ENCODE measurements around the gene PARP6.

PARP6 gene

DNA sequence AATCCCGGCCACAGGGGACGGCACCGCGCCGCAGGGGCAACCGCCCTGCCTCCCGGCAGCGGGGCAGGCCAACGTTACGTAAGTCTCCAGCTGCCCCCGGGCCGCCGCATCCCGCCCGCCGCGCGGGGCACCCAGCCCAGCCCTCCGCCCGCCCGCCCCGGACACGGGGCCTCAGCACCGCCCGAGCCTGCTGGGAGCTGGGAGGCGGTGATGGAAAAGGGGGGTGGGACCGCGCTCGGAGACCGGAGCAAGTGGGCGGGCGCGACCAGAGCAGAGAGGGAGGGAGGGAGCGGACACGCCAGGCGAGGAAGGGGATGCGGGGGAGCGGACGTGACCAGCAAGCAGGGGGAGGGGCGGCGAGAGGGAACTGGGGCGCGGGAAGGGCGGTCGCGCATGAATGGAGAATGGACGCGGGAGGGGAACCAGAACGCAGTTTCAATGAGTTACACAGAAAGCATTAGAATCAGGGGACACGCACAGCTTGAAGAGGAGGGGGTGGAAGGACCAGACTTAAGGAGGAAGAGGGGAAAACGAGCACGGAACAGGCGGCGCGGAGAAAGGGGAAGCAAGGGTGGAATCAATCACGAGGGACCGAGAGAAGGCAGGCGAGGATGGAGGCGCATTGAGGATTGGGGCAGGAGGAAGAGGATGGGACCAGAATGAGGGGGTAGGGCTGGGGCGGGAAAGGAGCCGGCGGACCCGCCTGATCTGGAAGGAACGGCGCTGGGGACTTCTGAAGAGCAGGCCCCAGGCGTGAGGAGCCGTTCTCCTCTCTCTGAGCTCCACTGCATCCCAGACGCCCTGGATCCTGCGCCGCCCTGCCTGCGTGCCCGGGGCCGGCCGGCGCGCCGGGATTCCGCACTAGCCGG, 41.9 kb downstream of the PARP6 start:
- peak; percentile 93 for DNase-seq

DNA sequence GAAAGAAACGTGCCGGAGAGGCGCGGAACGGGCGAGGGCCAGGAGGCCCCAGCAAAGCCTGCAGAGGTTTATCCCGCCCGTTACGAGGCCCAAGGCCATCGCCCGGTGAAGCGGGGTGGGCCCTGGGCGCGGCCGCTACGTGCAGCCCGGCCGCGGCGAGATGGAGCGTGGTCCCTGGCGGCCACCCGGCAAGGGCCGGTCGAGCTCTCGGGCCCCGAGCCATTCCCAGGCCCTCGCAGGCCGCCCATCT, 42.5 kb downstream of the PARP6 start:
- DNase-seq = no peak

DNA sequence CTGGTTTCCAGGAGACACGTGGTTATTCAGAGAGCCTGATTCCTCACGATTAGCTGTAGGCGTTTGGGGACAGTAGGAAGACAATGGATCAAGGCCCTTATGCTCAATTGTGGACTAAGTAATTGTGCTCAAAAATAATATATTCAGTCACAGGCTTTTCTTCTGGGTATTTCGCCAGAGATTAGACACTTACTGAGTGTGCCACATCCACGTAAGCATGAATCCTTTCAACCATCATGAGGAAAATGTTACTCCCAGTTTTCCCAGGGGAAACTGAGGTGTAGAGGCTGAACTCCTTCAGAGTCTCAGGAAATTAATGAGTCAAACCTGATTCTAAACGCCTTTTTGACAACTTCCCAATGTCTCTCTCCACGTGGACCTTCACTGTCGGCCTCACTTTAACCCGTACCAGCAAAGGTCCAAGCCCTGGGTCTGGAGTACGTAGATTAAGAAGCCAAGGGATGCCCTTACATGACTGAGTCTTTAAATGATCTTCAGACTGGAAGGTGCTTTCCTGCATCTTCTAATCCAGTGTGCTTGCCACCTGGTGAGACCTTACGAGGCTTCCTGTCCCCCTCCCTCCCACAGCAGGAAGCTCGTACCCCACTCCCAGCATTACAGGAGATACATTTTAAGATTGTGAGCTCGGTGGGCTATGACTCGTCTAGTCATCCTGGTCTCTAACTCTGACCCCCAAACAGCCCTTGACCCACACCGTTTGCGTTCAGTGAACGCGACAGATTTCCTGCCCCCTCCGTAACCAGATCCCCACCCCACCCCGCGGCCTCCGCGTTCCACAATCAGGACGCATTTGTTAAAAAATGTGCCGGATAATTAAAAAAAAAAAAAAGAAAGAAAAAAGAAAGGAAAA, 43.0 kb downstream of the PARP6 start:
- DNase-seq = peak; percentile 52

DNA sequence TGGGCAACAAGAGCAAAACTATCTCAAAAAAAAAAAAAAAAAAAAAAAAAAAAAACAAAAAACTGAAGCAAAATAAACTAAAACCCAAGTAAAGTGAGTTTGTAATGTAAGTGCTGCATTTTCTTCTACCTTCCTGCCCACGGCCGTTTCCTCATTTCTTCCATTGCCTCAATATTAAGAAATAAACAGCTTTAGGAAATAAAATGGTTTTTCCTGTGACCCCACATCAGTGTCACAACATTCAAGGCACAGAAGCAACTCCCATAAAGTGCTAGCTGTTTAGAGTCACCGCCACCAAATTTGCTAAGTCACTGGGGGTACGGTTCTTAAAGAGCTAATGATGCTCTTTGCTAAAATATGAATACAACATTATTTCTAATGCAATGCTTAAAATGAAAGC, 44.6 kb downstream of the PARP6 start:
- DNase-seq = peak; percentile 30

DNA sequence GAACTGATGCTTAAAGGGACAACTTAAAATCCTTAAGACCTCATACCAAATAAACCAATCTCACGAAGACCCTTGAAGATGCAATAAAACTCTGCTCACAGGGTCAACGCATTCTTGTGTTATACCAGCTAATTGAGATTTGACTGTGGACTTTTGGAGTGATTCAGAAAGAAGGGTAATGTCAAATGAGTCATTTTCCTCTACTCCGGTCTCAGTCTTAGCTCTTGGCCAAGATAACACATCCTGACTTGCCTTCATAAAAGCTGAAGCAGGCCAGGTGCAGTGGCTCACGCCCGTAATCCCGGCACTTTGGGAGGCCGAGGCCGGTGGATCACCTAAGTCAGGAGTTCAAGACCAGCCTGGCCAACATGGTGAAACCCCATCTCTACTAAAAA, 45.2 kb downstream of the PARP6 start:
- DNase-seq = peak; percentile 76

DNA sequence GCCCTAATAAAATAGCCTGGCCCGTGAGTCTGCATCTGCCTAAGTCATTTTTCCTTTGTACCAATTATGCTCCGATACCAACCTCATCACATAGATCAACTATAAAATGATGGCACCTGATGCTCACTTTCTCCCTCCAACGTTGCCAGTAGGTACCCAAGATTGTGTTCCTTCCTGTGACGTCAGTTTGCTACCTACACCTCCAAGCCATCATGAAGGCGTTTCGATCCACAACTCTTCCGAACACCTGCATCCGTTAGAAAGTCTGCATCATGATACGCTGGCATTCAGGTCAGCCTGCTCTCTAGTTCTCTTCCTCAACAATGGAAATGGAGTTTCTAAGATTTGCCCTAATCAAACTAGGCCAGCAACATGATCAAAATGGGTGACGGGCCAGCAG, 49.1 kb downstream of the PARP6 start:
- no peak for DNase-seq

DNA sequence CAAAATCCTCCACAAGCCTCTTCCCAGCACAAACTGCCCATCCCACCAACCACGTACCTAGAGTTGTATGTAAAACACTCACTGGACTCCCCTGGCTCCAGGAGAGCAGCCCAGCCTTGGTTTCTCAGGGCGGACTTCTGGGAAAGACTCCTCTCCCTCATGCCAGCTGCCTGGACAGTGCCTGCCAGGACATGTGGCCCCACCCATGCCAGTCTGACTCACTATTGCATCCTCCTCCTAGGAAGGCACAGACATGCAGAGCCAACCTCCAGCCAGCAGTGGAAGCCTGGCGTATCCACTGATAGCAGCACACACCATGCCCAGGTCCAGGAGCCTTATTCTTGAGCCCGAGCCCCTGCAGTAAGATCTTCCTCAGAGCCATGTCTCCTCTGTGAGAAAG, 50.0 kb downstream of the PARP6 start:
- DNase-seq = no peak

DNA sequence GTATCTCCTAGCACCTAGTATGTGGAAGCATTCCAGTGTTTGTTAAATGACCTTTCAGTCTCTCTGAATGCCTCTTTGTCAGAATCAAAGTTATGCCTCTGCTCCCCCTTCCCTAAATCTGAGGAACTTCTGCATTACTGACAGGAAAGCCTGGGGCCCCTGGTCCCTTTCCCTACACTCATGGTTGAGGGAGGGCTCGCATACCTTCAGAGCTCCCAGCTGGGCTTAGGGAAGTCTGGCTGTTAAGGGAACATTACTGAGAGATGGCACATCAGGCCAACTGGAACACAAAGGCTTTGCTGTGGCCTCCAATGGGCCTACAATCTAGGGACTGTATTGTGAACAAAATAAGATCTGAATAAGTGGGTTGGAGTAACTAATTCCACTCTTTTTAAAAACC, 51.7 kb downstream of the PARP6 start:
- no peak for DNase-seq

DNA sequence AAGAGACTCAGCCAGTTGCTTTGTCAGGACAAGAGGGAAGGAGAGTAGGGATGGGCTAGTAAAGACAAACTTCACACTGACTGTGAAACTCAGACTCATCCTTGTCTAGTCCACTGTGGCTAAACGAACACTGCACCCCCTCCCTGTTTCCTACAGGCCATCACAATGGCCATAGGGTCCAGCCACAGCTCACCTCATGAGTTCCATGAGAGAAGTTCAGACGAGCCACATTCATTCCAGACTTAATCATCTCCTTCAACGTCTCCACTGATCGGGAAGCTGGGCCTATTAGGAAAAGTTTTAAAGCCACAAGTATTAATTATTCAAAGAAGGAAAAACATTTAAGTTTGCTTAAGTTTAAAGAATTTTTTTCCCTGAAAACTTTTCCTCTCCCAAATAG, 55.1 kb downstream of the PARP6 start:
- no peak for DNase-seq

DNA sequence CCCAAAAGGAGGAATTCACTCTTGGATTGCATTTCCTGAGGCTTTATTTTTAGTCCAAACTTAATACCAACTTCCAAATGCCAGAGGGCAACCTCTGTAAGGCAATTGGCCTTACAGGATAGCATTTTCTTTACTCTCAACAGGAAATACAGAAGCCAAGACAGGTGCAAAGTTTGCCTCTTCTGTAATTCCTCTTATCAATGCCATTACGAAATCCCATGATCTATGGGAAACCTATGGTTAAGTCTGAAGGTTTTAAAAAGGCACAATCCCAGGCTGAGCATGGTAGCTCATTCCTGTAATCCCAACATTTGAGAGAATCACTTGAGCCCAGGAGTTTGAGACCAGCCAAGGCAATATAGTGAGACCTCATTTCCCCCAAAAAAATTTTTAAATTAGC, 56.3 kb downstream of the PARP6 start:
- no peak for DNase-seq

DNA sequence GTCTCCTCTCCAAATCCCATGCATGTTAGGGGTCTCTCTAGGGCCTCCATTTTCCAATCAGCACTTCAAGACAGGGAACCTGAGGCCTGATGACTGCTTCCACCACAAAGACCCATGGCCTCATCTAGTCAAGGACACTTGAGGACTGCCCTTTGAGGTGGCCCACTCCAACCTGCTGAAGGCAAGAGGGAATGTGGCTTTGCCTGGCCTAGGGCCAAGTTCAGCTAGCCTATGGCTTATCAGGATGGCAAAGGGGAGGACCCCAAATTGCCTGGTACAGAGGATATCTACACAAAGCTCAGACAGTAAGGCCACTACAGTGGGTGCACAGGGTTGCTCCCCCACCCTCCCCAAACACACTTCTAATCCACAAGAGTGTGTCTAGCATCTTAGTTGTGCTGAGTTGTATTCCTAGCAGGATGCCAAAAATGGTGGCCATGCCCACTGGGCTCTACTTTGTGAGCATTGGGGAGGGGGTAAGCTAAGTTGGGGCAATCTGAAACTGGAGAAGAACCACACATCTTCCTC, 64.7 kb downstream of the PARP6 start:
- DNase-seq = no peak

DNA sequence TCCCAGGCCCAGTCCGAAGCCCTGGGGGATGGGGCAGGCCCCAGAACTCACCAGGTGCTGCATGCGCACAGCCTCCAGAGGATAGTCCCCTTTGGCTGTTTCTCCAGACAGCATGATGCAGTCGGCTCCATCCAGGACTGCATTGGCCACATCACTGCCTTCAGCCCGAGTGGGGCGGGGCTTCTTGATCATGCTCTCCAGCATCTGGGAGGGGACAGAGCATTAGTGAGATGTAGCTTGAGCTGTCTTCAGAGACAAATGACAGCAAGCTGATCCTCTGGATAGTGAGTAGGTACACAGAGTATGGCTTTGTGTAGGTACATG, 65.7 kb downstream of the PARP6 start:
- DNase-seq = no peak

DNA sequence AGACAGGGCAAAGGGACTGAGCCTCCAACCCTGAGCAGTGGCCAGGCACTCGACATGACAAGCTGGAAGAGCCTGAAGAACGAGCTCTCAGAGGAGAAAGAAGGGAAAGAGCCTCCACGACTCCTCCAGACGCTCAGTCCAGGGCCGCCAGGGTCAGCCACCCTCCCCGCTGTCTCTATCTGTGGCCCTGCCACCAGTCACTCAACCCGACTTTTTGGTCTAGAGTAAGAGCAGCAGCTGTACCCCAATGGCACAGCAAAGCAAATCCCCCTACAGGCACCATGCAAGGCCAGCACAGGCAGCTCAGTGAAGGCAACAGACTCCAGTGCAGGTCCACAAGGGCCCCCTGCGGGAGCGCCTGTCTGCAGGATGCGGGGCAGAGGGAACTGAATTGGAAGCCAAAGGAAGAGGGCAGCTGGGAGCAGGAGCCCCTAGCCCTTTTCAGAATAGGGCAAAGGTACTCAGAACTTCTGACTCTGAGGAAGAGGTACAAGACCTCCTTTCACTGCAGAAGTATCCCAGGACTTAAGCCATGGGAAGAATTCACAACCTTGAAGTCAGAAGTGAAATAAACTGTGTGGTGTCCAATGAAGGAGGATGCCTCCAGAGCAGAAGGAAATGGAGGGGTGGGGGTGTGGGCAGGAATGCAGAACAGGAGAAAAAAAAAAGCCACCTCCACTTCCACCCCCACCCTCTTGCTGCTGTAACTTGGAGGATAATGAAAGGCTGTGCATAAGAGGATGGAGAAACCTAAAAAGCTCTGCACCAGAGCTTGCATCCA, 66.3 kb downstream of the PARP6 start:
- DNase-seq = no peak

DNA sequence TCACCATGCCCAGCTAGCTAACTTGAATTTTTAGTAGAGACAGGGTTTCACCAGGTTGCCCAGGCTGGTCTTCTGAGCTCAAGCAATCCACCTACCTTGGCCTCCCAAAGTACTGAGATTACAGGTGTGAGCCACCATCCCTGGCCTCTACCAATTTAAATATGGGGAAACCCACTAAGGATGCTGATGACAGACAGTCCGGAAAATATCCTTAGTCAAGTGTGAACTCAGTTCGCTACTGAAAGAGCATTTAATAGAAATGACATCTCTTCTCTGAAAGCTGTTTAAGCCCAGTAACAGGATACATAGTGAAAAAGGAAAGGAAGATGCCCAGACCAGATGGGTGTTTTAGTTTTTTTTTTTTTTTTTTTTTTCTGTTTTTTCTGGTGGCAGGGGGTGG, 67.1 kb downstream of the PARP6 start:
- no peak for DNase-seq

DNA sequence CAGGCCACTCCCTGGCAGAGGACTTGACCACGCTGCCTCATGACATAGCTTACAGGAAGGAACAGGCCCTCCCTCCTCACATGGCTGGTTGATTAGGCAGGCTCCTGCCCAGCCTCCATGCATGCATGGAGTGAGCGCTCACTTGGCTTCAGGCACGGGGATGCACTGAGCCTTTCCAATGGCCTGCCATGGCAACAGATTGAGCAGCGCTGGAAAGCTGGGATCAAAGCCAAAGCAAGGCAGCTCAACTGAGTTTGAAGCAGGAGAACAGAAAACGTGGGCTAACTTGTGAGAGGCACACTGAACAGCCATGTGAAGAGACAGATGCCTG, 68.9 kb downstream of the PARP6 start:
- DNase-seq = no peak

DNA sequence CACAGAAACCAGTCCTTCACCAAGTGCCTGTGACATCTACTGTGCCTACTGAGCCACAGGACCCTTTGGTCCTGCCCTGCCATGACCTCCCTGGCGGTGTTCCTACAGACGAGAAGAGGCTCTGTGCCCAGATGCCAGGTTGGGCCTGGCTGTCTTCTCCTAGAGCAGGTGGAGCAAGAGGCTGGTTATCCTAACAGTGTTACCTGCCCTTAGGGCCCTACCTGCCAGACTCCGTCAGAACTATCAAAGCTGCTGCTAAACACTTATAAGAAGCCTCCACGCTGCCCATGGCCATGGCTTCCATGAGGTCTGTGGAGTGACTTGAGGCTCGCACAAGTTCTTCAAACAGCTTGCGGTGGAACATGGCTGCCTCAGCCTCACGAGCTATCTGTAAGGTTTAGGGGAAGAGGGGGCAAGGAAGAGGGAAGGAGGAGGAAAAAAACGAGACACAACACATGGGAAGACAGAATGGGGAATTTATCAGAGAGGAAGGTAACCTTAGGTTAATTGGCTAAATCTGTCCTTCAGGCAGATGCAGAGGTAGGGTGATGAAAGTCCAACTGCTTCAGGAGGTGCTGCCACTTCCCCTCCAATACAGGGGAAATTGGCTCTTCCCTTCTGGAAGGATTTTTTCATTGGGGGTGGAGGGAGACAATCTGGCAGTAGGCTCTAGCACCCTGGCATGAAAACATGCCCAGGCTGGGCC, 69.4 kb downstream of the PARP6 start:
- no peak for DNase-seq

DNA sequence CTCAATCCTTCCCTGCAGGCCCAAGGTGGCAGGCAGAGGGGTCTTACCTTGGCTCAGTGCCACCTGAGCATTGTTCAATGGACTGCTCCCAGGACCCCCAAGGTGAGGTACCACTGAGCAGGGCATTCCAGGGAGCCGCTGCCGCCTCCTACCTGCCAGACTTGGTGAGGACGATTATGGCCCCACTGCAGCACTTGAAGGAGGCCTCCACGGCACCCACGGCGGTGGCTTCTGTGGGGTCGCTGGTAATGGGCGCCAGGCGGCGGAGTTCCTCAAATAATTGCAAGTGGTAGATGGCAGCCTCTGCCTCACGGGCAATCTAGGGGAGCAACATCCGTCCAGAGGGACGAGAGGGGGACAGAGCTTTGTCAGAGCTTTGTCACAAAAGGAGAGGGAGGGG, 70.1 kb downstream of the PARP6 start:
- no peak for DNase-seq

DNA sequence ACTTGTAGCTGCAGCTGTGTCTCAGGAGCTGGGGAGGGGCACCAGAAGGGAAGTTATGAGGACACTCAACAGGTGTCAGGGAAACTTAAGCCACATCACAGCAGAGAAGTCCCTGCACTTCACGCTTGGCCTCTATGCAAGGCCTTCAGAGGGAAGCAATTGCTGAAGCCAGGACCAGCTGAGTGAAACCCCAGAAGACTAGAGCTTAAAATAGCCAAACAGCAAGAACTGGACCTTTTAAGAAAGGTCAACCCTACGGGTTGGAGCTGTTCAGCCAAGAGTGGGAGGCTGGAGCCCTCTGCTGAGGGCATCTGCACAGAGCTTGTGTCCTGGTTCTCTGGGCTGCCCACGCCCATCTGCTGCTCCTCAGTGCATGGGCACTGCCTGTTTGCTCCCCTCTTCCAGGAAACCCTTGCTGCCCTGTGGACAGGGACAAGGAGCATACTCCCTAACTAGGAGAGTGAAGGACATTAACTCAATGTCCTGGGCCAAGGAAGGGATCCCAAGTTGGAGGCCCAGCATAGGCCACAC, 70.9 kb downstream of the PARP6 start:
- DNase-seq = no peak

DNA sequence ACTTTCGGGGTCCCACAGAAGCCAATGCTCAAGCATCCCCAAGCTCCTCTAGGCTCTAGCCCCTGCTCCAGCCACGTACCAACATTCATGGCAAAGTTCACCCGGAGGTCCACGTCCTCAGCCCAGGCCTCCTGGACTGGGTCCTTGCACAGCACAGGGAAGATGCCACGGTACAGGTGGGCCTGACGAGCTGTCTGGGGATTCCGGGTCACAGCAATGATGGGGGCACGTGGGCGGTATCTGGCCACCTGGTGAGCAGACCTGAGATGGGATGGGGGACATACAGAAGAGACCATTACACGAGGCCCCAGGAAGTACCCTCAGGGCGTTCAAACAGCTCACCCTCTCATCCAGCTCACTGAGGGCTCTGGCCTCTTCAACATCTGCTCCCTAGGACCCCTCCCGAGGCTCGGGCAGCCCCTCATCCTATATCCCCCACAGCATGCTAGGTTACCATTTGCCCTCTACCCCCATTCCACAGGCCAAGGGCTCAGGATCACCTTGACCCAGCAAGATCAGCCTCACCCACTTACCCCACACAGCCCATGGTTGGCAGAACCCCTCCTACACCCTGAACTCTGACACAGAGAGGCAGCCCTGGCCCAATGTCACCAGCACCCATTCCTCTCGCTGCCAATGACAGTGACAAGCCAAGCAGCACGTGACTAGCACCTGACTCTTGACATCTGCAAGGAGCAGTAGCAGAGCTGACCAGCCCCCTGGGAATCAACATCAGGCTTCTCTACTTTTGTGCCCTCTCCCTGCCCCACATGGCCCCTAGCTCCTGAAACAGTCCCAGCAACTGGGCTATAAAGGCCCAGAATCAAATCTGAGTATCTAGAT, 71.7 kb downstream of the PARP6 start:
- DNase-seq = no peak

DNA sequence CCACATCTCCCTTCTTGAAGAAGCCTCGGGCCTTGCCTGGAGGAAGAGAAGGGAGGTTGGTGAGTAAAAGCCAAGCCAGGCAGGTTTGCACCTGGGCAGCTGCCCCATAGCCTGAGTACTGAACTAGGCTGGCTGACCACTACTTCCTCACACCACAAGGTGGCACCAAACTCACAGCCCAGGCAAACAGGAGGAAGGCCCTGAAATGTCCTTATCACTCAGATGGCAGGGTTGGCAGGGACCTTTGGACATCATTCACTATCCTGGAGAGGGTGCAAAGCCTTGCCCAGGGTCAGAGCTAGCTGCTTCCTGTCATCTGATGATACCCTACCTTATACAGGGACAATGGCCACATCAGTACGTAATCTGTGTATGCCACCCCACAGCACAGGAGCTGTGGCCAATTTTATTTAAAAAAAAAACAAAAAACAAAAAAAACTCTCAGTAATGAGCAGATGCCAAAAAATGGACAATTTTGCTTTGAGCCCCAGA, 72.6 kb downstream of the PARP6 start:
- peak; percentile 77 for DNase-seq

DNA sequence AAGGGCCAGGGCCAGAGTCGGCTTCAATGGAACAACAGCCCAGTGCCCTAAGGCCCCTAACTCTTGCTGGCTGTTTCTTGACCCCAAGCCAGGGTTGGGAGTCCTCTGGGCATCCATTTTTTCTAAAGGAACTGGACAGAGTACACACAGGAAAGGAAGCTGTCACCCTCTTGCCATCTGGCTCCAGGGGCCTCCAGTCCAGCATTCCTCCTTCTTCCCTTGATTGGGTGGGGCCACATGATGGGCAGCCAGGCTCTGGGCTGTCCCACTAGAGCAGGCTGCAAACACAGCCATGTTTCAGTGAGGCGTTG, 73.2 kb downstream of the PARP6 start:
- no peak for DNase-seq

Data from activated CD4-positive, alpha-beta T cell treated with anti-CD3 and anti-CD28 coated beads for 48 hours (primary cell).